ENCODE measurements around the gene HARS2. TPM values are rescaled to one million over a fixed set of nuclear protein-coding genes. Genes with fewer than 3 reads are reported as not detected.
A peak's percentile ranks its signal among the peaks of the same experiment; 100 is the strongest.

Gene HARS2
- total RNA-seq, 1 donor = 28.6 TPM

- peaks cover 12% of the 10 kb centered on the region for H3K4me1 ChIP-seq (ENCODE audit: insufficient read depth, low read length)
- no peaks in the 10 kb centered on the region for H3K9me3 ChIP-seq (ENCODE audit: low read depth, low read length)
- peaks cover 69% of the 10 kb centered on the region for H3K79me2 ChIP-seq (ENCODE audit: insufficient read depth, low read length)
- peaks cover 6% of the 10 kb centered on the region for H4K20me1 ChIP-seq (ENCODE audit: insufficient read depth, low read length)
- no peak for TF ChIP-seq CTCF (IDR thresholded peaks at IDR 0.05; ENCODE audit: extremely low read depth, low read depth, low read length)
- DNase-seq (ENCODE audit: insufficient read length, low spot score, missing footprints) = no peak
- peak overlapping the region; percentile 90 for H3K4me3 ChIP-seq (ENCODE audit: insufficient read depth, low read length)
- H3K36me3 ChIP-seq (ENCODE audit: insufficient read depth, low read length) = peaks cover 42% of the 10 kb centered on the region
- H3K4me2 ChIP-seq (ENCODE audit: insufficient read depth, low read length) = peak overlapping the region; percentile 95
- H2AFZ ChIP-seq (ENCODE audit: low read length) = peak overlapping the region; percentile 99
- no peaks in the 10 kb centered on the region for H3K27me3 ChIP-seq (ENCODE audit: insufficient read depth, low read length)
- peak overlapping the region; percentile 74 for H3K27ac ChIP-seq (ENCODE audit: low read depth, low read length)
Measured at GRCh38 chr5:140690376-140690932, 801 bp upstream of the HARS2 start.

GRCh38 chr5:140694276-140694675 is 3.0 kb downstream of the HARS2 start:
- H3K4me3 ChIP-seq (ENCODE audit: insufficient read depth, low read length) = no peak overlapping the region
- no peak overlapping the region for H3K4me2 ChIP-seq (ENCODE audit: insufficient read depth, low read length)
- H2AFZ ChIP-seq (ENCODE audit: low read length) = no peak overlapping the region
- peaks cover 6% of the 10 kb centered on the region for H4K20me1 ChIP-seq (ENCODE audit: insufficient read depth, low read length)
- peaks cover 65% of the 10 kb centered on the region for H3K36me3 ChIP-seq (ENCODE audit: insufficient read depth, low read length)
- peaks cover 12% of the 10 kb centered on the region for H3K4me1 ChIP-seq (ENCODE audit: insufficient read depth, low read length)
- TF ChIP-seq CTCF (IDR thresholded peaks at IDR 0.05; ENCODE audit: extremely low read depth, low read depth, low read length) = no peak
- no peaks in the 10 kb centered on the region for H3K27me3 ChIP-seq (ENCODE audit: insufficient read depth, low read length)
- H3K79me2 ChIP-seq (ENCODE audit: insufficient read depth, low read length) = peaks cover 60% of the 10 kb centered on the region
- DNase-seq (ENCODE audit: insufficient read length, low spot score, missing footprints) = no peak
- no peaks in the 10 kb centered on the region for H3K9me3 ChIP-seq (ENCODE audit: low read depth, low read length)
- H3K27ac ChIP-seq (ENCODE audit: low read depth, low read length) = no peak overlapping the region

- no peak for DNase-seq (ENCODE audit: insufficient read length, low spot score, missing footprints)
- Histone ChIP-seq H3K9me3 (ENCODE audit: low read depth, low read length) (no peaks in the 10 kb centered on the region), H4K20me1 (ENCODE audit: insufficient read depth, low read length) (peaks cover 10% of the 10 kb centered on the region), H3K4me2 (ENCODE audit: insufficient read depth, low read length) (no peak overlapping the region), H3K4me1 (ENCODE audit: insufficient read depth, low read length) (peaks cover 13% of the 10 kb centered on the region), H3K79me2 (ENCODE audit: insufficient read depth, low read length) (peaks cover 56% of the 10 kb centered on the region), H3K4me3 (ENCODE audit: insufficient read depth, low read length) (no peak overlapping the region), H3K36me3 (ENCODE audit: insufficient read depth, low read length) (peaks cover 69% of the 10 kb centered on the region), H3K27me3 (ENCODE audit: insufficient read depth, low read length) (no peaks in the 10 kb centered on the region), H2AFZ (ENCODE audit: low read length) (no peak overlapping the region), H3K27ac (ENCODE audit: low read depth, low read length) (no peak overlapping the region)
- TF ChIP-seq CTCF (IDR thresholded peaks at IDR 0.05; ENCODE audit: extremely low read depth, low read depth, low read length) = no peak
Measured at GRCh38 chr5:140696891-140697492, 5.7 kb downstream of the HARS2 start.
